ENCODE measurements around the gene QRFP.
"Not testable (repeated sequence)": the region's sequence is repeated elsewhere in the genome, so short reads cannot be mapped to it uniquely, and the experiment has no call there.

DNA sequence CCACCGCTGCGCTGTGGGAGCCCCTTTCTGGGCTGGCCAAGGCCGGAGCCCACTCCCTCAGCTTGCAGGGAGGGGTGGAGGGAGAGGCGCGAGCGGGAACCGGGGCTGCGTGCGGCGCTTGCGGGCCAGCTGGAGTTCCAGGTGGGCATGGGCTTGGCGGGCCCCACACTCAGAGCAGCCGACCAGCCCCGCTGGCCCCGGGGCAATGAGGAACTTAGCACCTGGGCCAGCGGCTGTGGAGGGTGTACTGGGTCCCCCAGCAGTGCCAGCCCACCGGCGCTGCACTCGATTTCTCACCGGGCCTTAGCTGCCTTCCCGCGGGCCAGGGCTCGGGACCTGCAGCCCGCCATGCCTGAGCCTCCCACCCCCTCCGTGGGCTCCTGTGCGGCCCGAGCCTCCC is 13.4 kb upstream of the QRFP start:
- TF ChIP-seq, protein P1, sequence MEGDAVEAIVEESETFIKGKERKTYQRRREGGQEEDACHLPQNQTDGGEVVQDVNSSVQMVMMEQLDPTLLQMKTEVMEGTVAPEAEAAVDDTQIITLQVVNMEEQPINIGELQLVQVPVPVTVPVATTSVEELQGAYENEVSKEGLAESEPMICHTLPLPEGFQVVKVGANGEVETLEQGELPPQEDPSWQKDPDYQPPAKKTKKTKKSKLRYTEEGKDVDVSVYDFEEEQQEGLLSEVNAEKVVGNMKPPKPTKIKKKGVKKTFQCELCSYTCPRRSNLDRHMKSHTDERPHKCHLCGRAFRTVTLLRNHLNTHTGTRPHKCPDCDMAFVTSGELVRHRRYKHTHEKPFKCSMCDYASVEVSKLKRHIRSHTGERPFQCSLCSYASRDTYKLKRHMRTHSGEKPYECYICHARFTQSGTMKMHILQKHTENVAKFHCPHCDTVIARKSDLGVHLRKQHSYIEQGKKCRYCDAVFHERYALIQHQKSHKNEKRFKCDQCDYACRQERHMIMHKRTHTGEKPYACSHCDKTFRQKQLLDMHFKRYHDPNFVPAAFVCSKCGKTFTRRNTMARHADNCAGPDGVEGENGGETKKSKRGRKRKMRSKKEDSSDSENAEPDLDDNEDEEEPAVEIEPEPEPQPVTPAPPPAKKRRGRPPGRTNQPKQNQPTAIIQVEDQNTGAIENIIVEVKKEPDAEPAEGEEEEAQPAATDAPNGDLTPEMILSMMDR (IDR thresholded peaks at IDR 0.05), result not testable (repeated sequence)
- not testable (repeated sequence) for TF ChIP-seq POLR2A (IDR thresholded peaks at IDR 0.05)

Measured in right lobe of liver (tissue), 4 donors.